Measurements from ENCODE around the gene NR0B1.

NR0B1 gene

DNA sequence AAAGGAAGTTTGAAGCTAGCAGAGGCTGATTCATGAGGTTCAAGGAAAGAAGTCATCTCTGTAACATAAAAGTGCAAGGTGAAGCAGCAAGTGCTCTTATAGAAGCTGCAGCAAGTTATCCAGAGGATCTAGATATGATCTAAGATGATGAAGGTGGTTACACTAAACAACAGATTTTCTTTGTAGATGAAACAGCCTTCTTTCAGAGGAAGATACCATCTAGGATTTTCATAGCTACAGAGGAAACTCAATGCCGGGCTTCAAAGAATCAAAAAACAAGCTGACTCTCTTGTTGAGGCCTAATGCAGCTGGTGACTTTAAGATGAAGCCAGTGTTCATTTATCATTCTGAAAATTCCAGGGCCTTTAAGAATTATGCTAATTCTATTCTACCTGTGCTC lies 28.8 kb downstream of the NR0B1 start:
- TF ChIP-seq CTCF (conservative IDR thresholded peaks at IDR 0.05; ENCODE audit: control insufficient read depth, insufficient read depth, low read depth, low read length) = no peak

GRCh38 chrX:30278365-30278764 lies 30.8 kb downstream of the NR0B1 start:
- H3K4me3 ChIP-seq (ENCODE audit: control insufficient read depth, low read depth, low read length) = no peak overlapping the region
- no peak for TF ChIP-seq CTCF (conservative IDR thresholded peaks at IDR 0.05; ENCODE audit: control insufficient read depth, insufficient read depth, low read depth, low read length)
- peak; percentile 84 for DNase-seq (ENCODE audit: low read depth)

More for the DNA sequence above, 28.8 kb downstream of the NR0B1 start:
- H3K4me3 ChIP-seq (ENCODE audit: control insufficient read depth, low read depth, low read length) = no peak overlapping the region
- no peak for DNase-seq (ENCODE audit: low read depth)

GRCh38 chrX:30275498-30275897 lies 33.7 kb downstream of the NR0B1 start:
- DNase-seq (ENCODE audit: low read depth) = peak; percentile 54
- TF ChIP-seq CTCF (conservative IDR thresholded peaks at IDR 0.05; ENCODE audit: control insufficient read depth, insufficient read depth, low read depth, low read length) = peak; percentile 39
- H3K4me3 ChIP-seq (ENCODE audit: control insufficient read depth, low read depth, low read length) = no peak overlapping the region

DNA sequence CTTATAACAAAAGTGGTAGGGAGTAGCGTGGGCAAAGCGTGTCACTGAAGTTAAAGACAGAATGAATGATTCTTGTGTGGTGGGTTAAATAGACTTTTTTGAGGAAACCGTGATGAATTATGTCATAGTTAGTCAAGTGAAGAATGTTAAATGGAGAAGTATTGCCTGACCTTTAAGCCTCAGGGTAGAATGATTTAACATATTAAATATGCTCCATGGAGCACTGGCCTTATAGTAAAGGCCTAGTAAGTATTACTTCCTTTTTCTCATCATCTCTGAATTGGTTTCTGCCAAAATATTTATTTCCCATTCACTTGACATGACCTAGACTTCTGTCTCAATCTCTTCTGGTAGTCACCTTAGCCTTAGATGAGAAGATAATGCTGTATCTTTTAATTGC lies 38.6 kb downstream of the NR0B1 start:
- TF ChIP-seq CTCF (conservative IDR thresholded peaks at IDR 0.05; ENCODE audit: control insufficient read depth, insufficient read depth, low read depth, low read length) = no peak
- no peak for DNase-seq (ENCODE audit: low read depth)

GRCh38 chrX:30262763-30263162 lies 46.4 kb downstream of the NR0B1 start:
- H3K4me3 ChIP-seq (ENCODE audit: control insufficient read depth, low read depth, low read length) = no peak overlapping the region
- TF ChIP-seq CTCF (conservative IDR thresholded peaks at IDR 0.05; ENCODE audit: control insufficient read depth, insufficient read depth, low read depth, low read length) = no peak
- no peak for DNase-seq (ENCODE audit: low read depth)

More for the DNA sequence above, 38.6 kb downstream of the NR0B1 start:
- H3K4me3 ChIP-seq (ENCODE audit: control insufficient read depth, low read depth, low read length) = no peak overlapping the region

GRCh38 chrX:30261012-30261411 lies 48.2 kb downstream of the NR0B1 start:
- no peak for TF ChIP-seq CTCF (conservative IDR thresholded peaks at IDR 0.05; ENCODE audit: control insufficient read depth, insufficient read depth, low read depth, low read length)
- H3K4me3 ChIP-seq (ENCODE audit: control insufficient read depth, low read depth, low read length) = no peak overlapping the region
- DNase-seq (ENCODE audit: low read depth) = no peak

DNA sequence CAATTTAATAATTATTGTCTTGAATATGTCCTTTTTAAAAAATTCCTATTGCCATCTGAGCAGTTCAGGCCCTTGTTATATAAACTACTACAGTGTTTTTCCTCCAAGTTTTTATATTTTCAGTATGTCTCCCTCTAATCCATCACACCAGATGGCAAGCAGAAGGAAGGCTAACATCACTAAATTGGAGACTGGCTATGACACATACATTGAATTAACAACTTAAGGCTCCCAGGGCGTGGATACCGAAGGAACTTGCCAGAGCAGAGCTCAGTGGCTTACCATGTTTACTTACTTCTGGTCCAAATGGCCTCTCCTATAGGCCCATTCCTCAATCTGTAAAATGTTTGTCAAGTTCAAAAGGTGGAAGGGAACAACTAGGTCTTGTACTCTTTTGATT lies 49.3 kb downstream of the NR0B1 start:
- no peak for DNase-seq (ENCODE audit: low read depth)
- no peak for TF ChIP-seq CTCF (conservative IDR thresholded peaks at IDR 0.05; ENCODE audit: control insufficient read depth, insufficient read depth, low read depth, low read length)
- no peak overlapping the region for H3K4me3 ChIP-seq (ENCODE audit: control insufficient read depth, low read depth, low read length)
